Suppressor macrophage treated with lipopolysaccharide for 1 hour (primary cell): Measurements from ENCODE around the gene RAB30.
"Not testable (repeated sequence)": the region's sequence is repeated elsewhere in the genome, so short reads cannot be mapped to it uniquely, and the experiment has no call there.

ENCODE experiments used
- DNase-seq, 3 donors: peaks; one replicate each; pipeline ENCODE4 v3.0.0-alpha.2; 2020 to 2022

RAB30 gene

DNA sequence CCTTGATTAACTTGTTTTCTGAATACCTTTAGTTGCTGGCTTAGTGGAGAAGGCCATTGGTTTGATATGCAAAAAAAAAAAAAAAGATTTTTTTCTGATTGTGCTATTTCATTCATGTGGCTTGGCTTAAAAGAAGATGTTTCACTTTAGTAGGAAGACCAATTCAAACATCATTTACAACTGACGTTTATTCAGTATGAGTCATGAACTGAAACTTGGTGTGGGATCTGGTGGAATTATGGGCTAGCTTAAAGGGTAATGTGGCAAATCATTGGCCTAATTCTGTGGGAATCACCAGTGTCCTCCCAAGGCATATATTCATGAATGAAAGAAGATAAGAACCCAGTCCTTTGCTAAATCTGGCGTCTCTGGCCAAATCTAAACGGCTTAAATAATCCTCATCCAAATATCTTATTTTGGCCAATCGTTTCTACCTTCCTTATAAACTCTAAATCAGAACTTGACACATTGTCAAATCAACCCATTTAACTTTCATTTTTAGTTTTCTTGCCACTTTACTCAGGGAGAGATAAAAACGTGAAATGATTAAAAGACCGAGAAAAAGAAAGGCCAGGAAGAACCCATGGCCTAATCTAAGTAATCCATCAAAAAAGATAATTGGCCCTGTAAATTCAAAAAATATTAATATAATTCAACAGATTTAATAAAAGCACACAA, 93.1 kb downstream of the RAB30 start:
- DNase-seq = no peak

DNA sequence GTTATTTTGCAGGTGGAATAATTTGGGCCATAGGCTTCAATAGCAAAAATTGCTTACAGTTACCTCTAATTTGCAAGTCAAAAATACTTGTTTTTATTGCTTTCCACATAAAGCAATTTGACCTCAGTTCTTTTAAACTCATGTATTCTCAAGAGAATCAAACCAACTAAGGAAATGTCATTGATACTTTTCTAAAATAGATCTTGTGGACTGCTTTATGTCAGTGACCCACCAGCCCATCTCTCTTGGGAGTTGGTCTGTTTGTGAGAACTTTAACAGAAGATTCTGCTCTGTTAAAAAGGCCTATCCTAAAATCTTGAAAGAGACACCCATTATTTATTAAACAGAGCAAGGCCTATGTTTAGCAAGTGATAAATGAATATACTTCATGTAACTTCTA, 94.9 kb downstream of the RAB30 start:
- no peak for DNase-seq

DNA sequence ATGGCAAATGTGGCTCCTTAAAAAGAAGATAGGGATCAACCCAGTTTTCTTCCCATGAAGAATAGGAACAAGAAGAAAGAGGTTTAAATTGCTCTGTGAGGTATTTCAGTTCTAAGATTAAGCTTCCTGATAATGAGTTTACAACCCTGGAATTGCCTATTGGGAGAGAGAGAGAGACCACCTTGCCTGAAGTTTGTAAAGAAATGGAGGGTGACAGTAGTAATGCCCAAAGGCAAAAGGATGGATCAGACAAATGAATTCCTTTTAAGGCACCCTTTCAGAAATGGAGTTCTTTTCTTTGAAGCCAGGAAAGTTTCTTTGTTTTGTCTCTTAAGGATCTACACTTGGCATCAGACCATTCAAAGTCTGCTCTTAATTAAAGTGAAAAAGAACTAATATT, 95.8 kb downstream of the RAB30 start:
- no peak for DNase-seq

GRCh38 chr11:82974851-82975250, 96.8 kb downstream of the RAB30 start:
- no peak for DNase-seq

DNA sequence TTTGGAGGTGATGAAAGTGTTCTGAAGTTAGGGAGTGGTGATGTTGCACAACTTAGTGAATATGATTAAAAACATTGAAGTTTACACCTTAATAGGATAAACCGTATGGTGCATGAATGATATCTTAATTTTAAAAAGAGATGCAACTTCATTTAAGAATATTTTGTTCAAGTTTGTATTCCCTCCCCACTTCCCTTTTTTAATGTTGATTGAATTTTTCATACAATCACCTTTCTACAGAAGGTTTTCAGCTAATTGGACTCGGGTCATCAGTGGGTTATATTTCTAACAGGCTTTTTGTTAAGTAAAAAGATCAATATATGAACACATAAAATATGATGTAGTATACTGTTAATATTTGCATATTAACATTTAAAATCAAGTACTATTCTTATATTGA, 97.6 kb downstream of the RAB30 start:
- DNase-seq = no peak

DNA sequence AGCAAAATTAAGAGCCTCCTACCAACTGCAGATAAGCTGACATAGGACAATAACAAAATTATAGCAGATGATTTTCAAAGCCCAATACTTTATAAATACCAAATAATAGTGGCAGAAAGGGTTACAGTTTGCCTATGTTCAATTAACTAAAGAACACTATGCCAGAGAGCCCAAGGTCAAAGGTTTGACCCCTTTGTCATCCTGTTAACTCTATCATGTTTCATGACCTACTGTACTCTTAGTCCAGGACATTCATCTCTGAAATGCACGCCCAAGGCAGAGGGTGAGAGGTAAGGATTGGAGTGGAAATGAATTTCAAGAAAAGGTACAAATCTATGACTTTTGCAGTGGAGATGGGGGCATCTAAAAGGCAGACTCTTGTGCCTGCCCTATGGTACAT, 99.6 kb downstream of the RAB30 start:
- DNase-seq = no peak

- peak in 1 of 3 donors; percentile 3 for DNase-seq
These were observed 100.2 kb downstream of the RAB30 start for GRCh38 chr11:82971519-82971946.

DNA sequence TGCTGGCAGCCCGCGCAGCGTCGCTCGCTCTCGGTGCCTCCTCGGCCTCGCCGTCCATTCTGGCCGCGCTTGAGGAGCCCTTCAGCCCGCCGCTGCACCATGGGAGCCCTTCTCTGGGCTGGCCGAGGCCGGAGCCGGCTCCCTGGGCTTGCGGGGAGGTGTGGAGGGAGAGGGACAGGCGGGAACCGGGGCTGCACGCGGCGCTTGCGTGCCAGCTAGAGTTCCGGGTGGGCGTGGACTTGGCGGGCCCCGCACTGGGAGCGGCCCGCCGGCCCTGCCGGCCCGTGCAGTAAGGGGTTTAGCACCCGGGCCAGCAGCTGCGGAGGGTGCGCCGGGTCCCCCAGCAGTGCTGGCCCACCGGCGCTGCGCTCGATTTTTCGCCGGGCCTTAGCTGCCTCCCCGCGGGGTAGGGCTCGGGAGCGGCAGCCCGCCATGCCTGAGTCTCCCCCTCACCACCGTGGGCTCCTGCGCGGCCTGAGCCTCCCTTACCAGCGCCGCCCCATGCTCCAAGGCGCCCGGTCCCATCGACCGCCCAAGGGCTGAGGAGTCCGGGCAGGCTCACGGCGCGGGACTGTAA, 101.1 kb downstream of the RAB30 start:
- not testable (repeated sequence) for DNase-seq

DNA sequence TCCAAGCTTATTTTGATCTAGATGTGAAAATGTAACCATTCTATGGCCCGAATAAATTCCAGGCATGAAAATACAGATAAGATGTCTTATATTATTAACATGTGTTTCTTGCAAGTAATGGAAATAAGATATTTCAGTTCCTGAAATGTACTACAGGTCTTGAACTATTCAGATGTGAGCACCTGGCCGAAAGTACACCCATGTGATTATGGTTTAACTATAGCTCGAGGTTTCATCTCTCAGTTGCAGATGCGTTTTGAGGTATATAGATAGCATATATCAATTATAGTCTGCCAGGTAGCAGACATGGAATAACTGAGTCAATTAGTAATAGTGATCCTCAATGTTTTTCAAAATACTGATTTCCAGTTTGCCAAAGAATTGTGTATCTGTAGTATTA, 101.9 kb downstream of the RAB30 start:
- no peak for DNase-seq

GRCh38 chr11:82967381-82967780, 104.3 kb downstream of the RAB30 start:
- DNase-seq = no peak

DNA sequence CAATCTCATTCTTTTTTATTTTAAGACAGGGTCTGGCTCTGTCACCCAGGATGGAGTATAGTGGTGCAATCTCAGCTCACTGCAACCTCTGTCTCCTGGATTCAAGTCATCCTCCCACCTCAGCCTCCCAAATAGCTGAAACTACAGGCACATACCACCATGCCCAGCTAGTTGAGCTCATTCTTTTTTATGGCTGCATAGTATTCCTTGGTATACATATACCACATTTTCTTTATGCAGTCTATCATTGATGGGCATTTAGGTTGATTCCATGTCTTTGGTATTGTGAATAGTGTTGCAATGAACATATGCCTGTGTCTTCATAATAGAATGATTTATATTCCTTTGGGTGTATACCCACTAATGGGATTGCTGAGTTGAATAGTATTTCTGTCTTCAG, 109.7 kb downstream of the RAB30 start:
- not testable (repeated sequence) for DNase-seq

- no peak for DNase-seq
These were observed 110.9 kb downstream of the RAB30 start for GRCh38 chr11:82960779-82961143.

GRCh38 chr11:82959987-82960778, 111.5 kb downstream of the RAB30 start:
- no peak for DNase-seq

DNA sequence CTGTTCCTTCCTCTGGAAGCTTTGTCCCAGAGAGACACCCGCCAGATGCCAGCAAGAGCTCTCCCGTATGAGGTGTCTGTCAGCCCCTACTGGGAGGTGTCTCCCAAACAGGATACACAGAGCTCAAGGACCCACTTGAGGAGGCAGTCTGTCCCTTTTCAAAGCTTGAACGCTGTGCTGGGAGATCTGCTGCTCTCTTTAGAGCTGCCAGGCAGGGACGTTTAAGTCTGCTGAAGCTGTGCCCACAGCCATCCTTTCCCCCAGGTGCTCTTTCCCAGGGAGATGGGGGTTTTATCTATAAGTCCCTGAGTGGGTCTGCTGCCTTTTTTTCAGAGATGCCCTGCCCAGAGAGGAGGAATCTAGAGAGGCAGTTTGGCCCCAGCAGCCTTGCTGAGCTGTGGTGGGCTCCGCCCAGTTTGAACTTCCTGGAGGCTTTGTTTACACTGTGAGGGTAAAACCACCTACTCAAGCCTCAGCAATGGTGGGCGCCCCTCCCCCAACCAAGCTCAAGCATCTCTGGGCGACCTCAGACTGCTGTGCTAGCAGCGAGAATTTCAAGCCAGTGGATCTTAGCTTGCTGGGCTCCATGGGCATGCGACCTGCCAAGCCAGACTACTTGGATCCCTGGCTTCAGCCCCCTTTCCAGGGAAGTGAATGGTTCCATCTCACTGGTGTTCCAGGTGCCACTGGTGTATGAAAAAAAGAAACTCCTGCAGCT, 115.8 kb downstream of the RAB30 start:
- not testable (repeated sequence) for DNase-seq

GRCh38 chr11:82950502-82950901, 121.2 kb downstream of the RAB30 start:
- not testable (repeated sequence) for DNase-seq

DNA sequence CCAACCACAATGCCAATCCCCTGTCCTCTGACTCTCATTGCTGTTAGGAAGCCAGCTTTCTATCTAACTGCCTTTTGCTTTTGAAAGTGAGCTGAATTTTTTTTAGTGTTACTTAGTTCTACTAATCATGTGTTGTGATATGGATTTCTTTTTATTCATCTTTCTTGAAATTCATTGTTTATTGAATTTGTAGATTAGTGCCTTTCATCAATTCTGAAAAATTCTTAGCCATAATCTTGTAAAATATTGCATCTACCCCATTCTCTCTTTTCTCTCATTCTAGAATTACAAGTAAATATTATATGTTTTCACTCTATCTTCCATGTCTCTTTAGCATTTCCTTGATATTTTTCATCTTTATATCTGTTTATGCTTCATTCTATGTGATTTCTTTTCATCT, 122.3 kb downstream of the RAB30 start:
- no peak for DNase-seq

DNA sequence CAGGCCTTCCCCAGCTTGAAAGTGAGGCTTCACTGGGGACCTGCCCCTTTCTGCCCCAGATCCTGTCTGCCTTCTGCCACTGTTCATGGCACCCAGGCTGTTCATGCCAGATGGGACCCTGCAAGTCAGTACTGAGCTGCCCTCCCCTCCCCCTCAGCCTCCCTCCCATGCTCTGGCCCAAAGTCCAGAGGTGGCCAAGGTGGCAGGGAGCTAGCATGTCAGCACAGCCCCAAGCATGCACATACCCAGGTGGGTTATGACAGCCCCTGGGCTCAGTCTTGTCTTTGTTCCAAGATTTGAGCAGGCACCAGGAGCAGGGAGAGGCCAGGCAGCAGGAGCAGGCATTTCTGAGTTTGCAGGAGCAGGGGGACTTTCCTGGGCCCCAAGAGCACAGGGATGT, 126.0 kb downstream of the RAB30 start:
- no peak for DNase-seq

GRCh38 chr11:82945041-82945440, 126.7 kb downstream of the RAB30 start:
- DNase-seq = not testable (repeated sequence)

DNA sequence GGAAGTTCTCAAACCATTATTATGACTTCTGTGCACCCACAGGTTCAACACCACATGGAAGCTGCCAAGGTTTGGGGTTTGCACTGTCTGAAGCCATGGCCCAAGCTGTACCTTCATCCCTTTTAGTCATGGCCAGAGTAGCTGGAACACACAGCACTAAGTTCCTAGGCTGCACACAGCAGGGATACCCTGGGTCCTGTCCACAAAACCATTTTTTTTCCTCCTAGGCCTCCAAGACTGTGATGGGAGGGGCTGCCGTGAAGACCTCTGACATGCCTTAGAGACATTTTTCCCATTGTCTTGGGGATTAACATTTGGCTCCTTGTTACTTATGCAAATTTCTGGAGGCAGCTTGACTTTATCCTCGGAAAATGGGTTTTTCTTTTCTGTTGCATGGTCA, 127.5 kb downstream of the RAB30 start:
- no peak for DNase-seq

DNA sequence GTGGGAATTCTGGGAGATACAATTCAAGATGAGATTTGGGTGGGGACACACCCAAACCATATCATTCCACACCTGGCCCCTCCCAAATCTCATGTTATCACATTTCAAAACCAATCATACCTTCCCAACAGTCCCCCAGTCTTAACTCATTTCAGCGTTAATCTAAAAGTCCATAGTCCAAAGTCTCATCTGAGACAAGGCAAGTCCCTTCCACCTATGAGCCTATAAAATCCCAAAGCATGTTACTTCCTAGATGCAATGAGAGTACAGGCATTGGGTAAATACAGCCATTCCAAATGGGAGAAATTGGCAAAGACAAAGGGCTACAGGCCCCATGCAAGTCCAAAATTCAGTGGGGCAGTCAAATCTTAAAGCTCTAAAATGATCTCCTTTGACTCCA, 128.3 kb downstream of the RAB30 start:
- DNase-seq = not testable (repeated sequence)

DNA sequence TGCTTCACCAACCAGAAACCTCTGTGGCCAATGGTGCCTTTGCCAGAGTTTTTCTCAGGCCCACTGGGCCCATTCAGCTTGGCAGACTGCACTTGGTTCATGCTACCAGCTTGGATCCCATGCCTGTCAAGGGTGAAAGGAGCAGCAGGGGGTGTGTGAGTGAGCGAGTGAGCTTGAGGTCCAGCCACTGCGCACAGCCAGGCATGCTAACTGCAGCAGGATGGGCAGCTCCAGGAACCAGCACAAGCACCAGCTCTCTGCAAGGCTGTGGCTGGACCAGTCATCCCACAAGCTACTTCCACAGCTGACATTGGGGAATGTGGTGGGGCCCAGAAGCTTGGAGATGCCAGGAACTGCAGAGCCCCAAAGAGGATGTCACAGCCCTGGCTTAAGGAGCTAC, 129.3 kb downstream of the RAB30 start:
- no peak for DNase-seq

DNA sequence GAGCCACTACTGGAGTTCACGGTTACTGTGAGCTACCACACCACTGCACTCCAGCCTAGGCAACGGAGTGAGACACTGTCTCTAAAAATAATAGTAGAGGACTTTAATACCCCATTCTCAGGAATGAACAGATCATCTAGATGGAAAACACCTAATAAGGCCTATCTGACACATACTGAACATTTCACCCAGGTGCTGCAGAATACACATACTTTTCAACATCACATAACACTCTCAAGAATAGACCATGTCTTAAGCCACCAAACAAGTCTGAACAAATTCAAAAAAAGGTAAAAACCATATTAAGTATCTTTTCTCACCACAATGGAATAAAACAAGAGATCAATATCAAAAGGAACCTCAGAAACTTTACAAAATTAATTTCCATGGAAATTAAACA, 132.2 kb downstream of the RAB30 start:
- no peak for DNase-seq

DNA sequence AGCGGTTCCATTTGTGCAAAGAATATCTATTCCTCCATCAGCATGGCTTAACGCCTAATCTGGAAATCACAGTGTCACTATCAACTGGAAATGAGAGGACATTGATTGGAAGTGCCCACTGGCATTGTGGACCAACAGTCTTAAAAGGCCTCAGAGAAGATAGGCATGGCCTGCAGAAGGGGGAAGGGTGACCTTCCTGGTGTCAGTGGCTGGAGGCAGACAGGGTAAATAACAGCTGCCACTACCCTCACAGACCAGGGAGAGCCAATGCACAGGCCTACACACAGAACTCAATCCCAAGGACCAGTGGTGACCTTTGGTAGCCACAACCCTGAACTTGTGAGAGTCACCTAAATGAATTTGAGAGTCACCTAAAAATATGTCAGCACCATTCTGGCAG, 134.1 kb downstream of the RAB30 start:
- DNase-seq = no peak

DNA sequence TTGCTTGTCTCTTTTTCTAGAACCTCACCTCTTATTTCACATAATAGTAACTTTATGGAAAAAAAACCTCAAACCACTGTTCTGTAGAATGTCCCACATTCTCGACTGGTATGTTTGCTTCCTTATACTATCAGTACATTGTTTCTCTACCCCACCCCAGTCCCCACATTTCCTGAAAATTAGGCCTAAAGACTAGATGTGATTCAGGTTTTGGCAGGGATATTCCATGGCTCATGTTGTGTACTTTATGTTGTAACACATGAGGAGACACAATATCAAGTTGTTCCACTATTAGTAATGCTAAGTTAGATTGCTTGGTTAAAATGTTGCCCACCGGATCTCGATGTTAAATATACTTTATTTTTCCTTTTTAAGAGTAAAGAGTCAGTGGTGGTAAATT, 135.4 kb downstream of the RAB30 start:
- no peak for DNase-seq
